ENCODE results near the gene OR10K1.
"Not testable (repeated sequence)": the region's sequence is repeated elsewhere in the genome, so short reads cannot be mapped to it uniquely, and the experiment has no call there.

The OR10K1 gene, protein sequence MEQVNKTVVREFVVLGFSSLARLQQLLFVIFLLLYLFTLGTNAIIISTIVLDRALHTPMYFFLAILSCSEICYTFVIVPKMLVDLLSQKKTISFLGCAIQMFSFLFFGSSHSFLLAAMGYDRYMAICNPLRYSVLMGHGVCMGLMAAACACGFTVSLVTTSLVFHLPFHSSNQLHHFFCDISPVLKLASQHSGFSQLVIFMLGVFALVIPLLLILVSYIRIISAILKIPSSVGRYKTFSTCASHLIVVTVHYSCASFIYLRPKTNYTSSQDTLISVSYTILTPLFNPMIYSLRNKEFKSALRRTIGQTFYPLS

DNA sequence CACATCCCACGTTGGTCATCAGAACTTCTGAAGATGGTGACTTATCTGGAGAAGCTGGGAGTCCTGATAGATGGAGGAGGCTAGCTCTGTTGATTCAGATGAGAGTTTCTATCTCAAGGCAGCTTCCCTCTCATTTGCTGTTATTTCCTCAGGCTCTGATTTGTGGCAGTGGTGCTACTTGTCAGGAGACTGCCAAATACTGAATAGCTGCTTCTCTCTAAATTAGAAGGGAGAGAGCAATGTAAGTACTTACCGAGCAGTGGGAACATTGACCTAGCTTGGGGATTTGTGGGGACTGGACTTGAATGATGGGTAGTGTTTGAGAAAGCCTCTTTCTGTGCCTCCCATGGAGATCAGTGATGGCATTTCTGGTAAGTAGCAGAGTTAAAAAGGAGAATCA lies at the start of gene OR10K1:
Gene OR10K1 (plus strand): TSS at position 301 of the 400 bp plus-strand sequence. CDS start 3,728 bp downstream, outside the sequence.
- no peak for DNase-seq

DNA sequence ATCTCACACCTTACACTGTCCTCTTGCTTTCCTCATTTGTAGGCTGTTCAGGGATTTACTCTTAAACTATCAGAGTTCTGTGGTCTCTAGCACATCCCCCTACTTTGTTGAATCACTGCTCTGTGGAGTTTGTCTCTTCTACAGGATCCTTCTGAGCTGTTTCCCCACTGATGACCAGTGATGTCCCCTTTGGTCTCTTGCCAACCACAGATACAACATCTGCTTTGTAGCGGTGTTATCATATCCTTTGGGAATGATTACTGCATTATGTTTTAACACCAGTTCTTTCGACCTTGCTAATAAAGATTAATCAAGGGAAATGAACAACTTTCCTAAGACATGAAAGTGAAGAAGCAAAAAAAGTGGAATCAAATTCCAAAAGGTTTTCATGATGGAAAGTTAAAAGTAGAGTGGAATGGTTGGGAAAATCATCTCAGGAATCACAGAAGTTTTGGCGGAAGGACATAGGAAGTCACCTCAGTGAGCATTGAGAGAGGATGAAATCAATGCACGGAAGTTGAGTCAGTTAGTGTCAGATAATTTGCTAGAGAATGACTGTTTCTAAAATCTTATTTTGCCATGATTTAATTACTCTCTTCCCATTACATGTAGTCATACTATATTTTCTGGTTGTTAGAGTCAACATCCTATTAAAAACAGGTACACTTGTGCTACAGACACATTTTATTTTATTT lies 46.8 kb upstream of the OR10K1 start:
- DNase-seq = no peak

DNA sequence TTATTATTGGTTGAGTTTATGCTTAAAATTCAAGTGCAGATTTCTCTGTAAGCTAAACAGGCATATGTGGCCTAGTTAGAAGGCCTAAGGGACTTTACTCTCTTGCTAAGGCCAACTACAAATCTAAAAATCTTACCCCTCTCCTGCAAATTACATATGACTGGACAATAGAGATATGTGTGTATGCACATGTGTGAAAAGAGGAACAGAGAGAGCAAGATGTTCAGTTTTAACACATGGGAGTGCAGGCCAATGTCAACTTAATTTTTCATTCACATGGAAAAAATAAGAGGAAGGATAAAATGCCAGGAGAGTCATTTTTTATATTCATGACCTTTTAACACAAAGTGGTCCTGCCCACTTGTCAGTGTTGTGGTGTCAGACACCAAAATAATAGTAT lies 44.0 kb upstream of the OR10K1 start:
- DNase-seq = no peak

DNA sequence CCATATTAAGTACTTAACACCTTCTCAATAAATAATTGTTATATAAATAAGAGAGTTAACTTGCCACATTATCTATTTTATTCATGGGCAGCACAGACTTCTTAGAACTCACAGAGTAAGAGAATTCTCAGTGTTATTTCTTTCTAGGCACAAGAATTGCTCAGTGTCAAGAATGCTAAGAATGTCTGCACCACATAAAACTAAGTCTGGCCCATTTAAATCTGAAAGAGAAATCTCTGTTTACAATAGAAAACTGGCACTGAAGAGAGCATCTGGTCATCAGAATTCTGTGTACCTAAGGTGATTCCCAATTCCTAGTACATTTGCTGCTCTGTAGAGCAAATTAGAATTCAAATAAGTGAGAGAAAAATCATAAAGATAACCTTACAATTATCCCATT lies 39.4 kb upstream of the OR10K1 start:
- DNase-seq = no peak

DNA sequence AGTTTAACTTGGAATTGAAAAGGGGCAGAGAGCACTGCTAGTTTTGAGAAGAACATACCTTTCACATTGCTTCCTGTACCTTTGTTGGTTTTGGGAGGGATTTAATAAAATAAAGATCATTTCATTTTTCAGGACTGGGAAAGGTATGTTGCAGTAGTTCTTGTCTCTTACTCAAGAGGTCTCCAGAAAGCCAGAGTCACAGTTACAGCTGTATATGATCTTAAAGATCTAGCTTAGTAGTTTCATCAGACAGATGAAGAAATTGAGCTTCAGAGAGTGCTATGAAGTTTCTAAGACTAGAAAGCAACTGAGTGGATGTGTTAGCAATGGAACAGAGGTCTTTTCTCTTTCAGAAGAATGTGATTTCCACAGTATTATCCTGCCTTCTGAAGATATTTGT lies 36.6 kb upstream of the OR10K1 start:
- DNase-seq = no peak

DNA sequence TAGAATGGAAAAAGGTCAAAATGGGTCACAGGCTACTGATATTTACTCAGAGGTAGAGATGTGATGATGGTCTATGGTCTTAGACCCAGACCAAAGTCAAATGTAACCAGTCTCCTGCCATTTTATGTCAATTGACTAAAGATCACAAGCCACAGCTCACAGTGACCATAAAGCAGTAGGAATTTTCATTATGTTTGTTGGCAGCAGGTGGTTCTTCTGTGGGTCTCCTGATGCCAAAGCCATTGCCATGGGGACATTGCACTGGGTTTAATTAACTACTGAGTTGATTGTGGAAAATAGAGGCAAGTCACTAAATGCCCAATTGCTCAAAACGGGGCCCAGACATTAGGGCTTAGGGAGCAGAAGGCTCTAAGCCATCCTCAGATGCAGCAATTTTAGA lies 35.5 kb upstream of the OR10K1 start, which contains the start of gene OR10K2:
Gene OR10K2 (minus strand): TSS at position 101 of the 400 bp plus-strand sequence. CDS start 5,371 bp downstream, outside the sequence.
- DNase-seq = no peak

DNA sequence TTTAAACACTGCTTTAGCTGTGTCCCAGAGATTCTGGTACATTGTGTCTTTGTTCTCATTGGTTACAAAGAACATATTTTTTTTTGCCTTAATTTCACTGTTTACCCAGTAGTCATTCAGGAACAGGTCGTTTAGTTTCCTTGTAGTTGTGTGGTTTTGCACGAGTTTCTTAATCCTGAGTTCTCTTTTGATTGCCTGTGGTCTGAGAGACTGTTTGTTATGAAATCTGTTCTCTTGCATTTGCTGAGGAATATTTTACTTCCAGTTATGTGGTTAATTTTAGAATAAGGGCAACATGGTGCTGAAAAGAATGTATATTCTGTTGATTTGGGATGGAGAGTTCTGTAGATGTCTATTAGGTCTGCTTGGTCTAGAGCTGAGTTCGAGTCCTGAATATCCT lies 31.5 kb upstream of the OR10K1 start:
- not testable (repeated sequence) for DNase-seq

DNA sequence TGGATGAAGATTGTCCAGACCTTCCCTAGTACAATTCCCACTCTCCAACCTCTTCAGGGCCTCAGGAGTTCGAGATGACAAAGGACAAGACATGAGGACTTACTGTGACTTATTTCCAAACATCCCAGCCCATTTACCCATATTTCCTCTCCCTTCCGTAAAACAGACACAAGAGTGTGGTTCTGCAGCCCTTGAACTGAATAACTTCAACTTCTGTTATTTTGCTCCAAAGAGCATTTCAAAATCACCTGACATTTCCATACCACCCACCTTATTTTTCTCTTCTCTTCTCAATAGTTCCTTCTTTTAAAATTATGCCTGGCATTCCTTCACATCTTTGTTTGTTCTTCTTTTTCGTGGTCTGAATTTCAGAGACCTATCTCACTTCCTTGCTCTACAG lies 26.9 kb upstream of the OR10K1 start:
- no peak for DNase-seq

DNA sequence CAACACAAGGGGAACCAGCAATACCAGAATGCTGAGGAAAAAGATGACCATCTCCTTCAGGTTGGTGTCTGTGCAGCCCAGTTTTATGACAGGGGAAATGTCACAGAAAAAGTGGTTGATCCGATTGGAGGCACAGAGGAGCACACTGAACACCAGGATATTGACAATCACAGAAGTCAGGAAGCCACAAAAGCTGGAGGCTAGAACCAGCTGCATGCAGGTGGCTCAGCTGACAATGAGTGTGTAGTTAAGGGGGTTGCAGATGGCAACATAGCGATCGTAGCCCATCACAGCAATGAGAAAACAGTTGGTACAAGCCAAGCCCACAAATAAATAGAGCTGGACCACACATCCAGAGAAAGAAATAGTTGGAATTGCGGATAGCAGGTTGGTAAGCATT lies 16.3 kb upstream of the OR10K1 start:
- no peak for DNase-seq

DNA sequence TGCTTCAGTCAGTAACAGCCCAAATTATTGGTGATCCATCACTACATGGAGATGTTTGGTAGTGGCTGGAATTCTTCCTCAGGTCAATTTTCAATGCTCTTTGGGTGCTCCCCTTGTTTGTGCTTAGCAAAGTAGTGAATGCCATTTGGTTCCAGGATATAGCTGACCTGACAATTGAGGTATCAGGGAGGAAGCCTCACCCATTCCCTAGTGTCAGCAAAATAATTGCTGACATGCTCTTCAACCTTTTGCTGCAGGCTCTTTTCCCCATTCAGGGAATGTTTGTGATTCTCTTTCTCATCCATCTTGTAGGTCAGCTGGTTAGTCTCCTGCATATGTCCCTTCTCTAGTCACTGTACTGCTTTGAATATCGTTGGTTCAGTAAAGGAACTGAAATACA lies 7.1 kb upstream of the OR10K1 start:
- no peak for DNase-seq

DNA sequence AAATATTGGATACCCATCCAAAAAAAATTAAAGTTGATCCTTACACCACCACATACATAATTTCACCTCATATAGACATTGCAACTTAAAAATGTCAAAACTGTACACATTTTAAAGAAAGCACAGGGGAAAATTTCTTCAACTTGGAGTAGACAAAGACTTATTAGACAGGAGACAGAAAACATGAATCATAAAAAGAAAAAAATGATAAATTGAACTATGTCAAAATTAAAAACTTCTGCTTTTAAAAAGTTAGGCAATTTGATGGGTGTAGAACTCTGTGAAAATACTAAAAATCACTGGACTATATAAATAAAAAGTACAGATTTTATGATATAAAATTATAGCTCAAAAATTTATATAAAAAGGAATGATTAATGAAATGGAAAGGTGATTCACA lies 4.4 kb upstream of the OR10K1 start:
- no peak for DNase-seq

DNA sequence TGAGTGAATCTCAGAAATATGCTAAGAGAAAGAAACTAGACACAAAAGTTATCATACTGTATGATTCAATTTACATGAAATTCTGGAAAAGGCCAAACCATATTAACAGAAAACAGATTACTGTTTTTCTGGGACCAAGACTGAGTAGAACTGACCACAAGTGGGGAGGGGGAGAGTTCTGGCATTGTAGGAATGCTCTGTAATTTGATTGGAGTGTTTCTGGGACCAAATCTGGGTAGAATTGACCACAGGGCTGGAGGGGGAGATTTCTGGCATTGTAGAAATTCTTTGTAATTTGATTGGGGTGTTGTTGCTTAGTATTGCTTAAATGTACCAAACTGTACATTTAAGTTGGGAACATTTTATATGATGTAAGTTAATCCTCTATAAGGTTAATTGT lies 3.4 kb upstream of the OR10K1 start:
- DNase-seq = no peak

DNA sequence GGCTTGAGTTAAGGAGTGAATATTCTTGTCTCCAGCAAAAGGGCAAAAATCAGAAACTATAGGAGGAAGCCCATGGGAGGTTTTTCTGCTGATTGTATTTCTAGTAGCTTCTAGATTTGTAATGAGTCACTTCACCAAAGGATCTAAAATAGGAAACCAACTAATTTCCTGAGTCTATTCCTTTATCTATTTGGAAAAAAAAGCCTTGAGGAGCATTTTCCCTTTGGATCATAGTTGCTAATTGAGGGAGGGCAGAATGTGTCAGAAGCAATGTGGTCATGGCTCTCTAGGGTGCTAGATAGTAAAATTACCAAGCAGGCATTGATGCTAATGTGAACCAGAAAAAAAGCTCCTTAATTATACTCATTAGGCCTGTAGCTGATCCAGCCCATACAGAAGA lies 10.3 kb downstream of the OR10K1 start, which contains the start of gene OR10R2:
Gene OR10R2 (plus strand): TSS at position 301 of the 400 bp plus-strand sequence. CDS start 106 bp downstream, outside the sequence.
- no peak for DNase-seq

DNA sequence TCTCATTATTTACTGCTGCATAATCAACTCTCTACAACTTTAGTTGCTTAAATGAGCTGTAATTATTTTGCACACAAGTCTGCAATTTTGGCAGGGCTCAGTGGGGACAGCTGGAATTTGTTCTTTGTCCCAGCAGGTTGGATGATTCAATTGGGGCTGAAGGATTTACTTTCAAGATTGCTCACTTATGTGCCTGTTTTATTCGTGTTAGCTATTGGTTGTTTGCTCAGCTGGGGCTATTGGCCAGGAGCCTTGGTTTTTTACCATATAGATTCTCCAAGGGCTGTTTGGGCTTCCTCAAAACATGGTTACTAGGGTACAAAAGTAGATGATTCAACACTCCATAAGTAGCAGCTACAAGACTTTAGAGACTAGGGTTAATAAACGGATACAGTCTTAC lies 23.8 kb downstream of the OR10K1 start:
- DNase-seq = no peak

DNA sequence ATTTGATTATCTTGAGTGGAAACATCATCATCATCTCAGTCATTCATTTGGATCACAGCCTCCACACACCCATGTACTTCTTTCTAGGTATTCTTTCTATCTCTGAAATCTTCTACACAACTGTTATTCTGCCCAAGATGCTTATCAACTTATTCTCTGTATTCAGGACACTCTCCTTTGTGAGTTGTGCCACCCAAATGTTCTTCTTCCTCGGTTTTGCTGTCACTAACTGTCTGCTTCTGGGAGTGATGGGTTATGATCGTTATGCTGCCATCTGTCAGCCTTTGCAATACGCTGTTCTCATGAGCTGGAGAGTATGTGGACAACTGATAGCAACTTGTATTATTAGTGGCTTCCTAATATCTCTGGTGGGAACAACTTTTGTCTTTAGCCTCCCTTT lies 29.7 kb downstream of the OR10K1 start:
- DNase-seq = no peak

DNA sequence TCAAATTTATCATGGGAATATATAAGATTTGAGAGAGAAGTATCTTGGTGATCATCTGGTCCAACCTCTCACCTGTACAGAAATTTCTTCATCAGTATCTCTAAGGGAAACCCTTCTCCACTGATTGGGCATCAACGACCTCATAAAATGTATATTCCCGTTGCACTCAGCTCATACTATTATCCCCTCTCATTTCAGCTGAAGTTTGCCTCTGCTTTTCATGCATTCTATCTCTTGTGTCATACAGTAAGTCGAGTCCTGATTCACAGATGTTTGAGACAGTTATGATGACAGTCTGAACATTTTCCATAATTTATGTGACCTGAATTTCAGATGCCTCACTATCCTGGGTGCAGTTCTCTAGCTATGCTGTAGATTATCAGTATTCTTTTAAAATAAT lies 31.4 kb downstream of the OR10K1 start:
- no peak for DNase-seq

DNA sequence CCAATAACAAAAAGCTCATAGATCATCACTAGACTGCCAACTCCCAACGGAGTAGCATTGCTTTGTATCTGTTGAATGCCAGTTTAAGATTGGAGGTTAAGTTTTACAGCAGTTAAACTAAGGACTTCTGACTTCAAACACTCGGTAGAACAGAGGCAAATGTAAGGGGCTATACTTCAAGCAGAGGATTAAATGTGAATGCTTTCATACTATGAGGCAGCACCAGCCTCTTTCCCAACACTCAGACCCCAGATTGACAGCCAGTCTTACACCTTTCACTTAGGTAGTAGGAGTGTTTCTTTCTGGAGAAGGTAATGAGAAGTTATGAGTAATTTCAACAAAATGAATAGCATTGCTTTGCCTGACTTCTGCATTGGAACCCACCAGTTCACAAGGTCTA lies 33.2 kb downstream of the OR10K1 start:
- DNase-seq = no peak

DNA sequence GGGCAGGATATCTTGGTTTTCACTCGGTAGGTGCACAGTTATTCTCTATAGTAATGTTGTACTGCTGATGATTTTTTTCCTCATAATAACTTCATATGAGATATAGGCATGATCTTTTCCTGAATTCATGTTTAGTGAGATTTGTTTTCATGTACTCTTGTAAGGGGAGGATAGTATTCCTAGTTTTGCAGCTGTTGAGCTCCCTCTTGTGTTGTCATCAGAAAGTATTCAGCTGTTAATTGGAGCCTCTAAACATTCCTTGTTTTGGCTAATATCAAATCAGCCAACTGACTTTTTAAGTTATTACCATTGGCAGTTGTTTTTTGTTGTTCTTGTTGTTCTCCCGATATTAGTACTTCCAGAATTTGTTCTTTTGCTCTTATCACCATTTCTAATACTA lies 34.7 kb downstream of the OR10K1 start:
- DNase-seq = no peak

DNA sequence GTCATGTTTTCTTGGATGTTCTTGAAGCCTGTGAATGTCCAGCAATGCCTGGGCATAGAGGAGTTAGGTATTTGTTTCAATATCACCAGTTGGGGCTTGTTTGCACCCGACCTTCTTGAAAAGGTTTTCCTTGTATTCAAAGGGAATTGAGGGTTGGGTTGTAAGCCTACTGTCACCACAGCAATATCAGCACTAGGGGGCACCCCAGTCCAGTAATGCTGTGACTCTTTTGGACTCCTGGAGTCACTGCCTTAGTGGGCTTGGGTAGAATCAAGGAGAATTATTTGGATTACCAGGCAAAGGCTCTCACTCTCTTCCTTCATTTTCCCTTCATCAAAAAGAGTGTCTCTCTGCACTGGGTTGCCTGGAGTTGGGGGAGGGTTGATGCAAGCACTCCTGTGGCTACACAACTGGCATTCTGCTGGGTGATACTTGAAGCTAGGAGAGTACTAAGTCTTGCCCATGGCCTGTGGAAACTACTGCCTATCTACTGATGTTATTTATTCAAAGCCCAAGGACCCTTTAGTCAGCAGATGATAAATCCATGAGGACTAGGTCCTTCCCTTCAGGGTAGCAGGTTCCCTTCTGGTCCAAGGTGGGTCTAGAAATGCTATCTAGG lies 44.8 kb downstream of the OR10K1 start:
- peak; percentile 45 for DNase-seq

DNA sequence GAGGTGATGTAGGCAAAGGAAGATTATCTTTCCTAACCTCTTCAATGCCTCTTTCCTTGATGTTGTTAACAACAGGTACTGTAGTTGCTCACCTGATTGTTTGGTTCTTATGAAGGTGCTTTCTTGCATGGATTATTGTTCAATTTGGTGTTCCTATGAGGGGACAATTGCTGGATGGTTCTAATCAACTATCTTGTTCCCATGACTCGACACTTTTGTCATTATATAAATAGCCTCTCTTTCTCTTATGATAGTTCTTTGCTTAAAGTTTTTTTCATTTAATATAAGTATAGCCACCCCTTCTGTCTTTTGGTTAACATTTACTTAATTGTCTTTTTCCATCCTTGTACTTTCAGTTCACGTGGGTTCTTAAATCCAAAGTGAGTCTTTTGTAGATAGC lies 45.9 kb downstream of the OR10K1 start:
- no peak for DNase-seq

DNA sequence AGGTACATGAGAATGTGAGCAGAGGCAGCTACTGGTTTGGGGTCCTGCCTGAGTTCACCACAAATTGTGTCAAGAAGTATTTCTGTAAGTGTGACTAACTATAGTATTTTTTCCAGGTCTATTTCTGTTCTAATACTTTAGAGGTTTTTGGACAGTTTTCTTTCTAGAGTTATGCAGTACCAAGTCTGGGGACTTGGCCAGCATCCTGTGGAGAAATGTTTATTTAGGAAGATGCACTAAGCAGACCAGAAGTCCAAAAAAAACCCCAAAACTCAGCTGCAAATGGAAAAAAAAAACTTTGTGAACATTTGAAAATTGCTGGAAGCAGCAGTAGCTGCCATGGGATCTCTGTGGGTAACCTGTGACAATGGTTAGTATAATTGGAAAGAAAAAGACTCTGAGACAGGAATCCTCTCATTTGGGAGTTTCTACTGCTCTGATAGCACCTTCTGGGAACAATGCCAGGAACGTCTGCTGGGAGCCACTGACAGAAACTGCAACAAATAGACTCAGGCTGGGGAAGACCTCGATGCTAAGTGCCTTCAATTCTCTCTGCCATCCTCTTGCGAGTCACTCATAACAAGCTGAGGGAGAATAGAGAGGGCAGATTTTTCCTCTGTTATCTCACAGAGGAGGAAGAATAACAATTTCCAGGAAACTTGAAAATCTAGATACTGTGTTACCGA lies 48.0 kb downstream of the OR10K1 start:
- DNase-seq = no peak

DNA sequence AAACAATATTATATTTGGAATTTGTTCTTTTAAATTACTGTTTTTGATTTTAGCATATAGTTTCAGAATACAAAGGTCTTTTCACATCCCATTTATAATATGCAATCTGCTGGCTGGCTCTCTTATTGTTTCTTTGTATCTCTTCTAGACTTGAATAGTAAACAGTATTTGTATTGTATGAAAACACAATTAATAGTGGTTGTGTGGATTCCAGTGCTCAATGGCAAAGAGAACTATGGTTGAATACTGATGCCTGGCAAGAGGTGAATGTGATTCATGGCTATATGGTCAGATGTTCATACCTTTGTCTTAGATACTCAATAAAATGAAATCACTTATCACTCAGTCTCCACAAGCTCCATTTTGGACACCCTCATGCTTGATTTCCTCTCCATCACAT lies 55.3 kb downstream of the OR10K1 start:
- DNase-seq = no peak

Data from activated naive CD4-positive, alpha-beta T cell treated with anti-CD3 and anti-CD28 coated beads, Interleukin-2, amount 50 U/mL, for 16 hours (primary cell).